Mesothelial cell of epicardium (in vitro differentiated cells): ENCODE results near the gene RBM19. TPM values are rescaled to one million over a fixed set of nuclear protein-coding genes. Genes with fewer than 3 reads are reported as not detected.

Experiments used
- DNase-seq, 2 experiments: peaks; one replicate each; pipeline ENCODE4 v3.0.0; 2021; ENCODE audit warnings: low spot score in 2 of 2; ENCODE audit not compliant: unreplicated experiment in 2 of 2
- H3K27ac Mint-ChIP-seq: 2 replicates; pipeline ENCODE4 v1.8.0; 2021; ENCODE audit warnings: mixed read lengths
- H3K27me3 Mint-ChIP-seq: 2 replicates; pipeline ENCODE4 v1.8.0; 2021; ENCODE audit warnings: low read depth, mixed read lengths
- H3K36me3 Mint-ChIP-seq: 2 replicates; pipeline ENCODE4 v1.8.0; 2021; ENCODE audit warnings: mixed read lengths
- H3K4me1 Mint-ChIP-seq: 2 replicates; pipeline ENCODE4 v1.8.0; 2021; ENCODE audit warnings: mixed read lengths
- H3K4me3 Mint-ChIP-seq: 2 replicates; pipeline ENCODE4 v1.8.0; 2021; ENCODE audit warnings: mild to moderate bottlenecking, moderate library complexity, mixed read lengths
- H3K9me3 Mint-ChIP-seq: 2 replicates; pipeline ENCODE4 v1.8.0; 2021; ENCODE audit warnings: mixed read lengths
- CTCF ChIP-seq: fragments of 200-600 bp; sonication (generic); IDR thresholded peaks from one replicate; pipeline ENCODE4 v1.5.0; 2021; ENCODE audit warnings: antibody characterized with exemption; ENCODE audit not compliant: unreplicated experiment
- total RNA-seq: library from RNA; stranded (reverse); gene quantifications from 3 replicates; pipeline ENCODE4 v1.2.1, GENCODE V29; 2021

Gene RBM19
- total RNA-seq, 1 donor from 2014 or later, result 43.4 TPM

GRCh38 chr12:113980054-113980453 lies 13.9 kb upstream of the RBM19 start:
- peaks cover 1% of the 10 kb centered on the region for H3K4me1 Mint-ChIP-seq
- no peak for TF ChIP-seq CTCF
- H3K27ac Mint-ChIP-seq, result no peak overlapping the region
- peaks cover 45% of the 10 kb centered on the region for H3K27me3 Mint-ChIP-seq
- H3K4me3 Mint-ChIP-seq, result no peak overlapping the region
- H3K9me3 Mint-ChIP-seq, result no peaks in the 10 kb centered on the region
- H3K36me3 Mint-ChIP-seq, result no peaks in the 10 kb centered on the region
- no peak for DNase-seq

DNA sequence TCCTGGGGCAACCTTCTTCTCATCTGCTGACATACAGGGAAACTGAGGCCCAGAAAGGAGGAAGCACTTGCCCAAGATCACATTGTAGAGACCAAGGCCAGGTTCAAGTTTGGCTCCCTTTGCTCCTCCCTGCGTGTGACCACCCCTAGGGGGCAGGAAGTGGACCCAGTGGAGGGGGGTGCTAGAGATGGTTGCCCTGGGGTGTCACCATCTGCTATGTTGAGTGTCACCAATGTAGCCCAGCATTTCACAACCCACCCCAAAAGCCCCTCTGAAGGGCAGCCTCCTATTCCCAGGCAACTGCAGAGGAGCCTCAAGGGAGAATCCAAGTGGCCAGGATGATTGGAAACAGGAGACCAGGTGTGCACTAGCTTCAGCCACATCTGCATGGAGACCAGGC lies 12.0 kb upstream of the RBM19 start:
- H3K4me3 Mint-ChIP-seq, result no peak overlapping the region

DNA sequence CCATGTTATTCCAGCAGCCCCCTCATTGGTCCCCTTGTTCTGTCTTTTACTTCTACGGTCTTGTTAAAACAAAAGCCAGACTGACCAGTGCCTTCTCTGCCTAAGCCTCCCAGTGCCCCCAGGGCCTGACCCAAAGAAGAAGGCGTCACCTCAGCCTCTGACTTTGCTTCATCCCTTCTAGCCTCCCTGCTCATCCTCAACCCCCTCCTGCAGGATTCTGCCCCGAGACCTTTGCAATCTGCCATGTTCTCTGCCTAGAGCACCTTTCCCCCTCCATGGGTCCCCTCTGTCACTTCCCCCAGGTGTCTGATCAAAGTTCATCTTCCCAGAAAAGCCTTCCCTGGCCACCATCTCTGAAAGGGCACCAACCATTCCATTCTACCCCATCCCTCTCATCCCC lies 7.9 kb upstream of the RBM19 start:
- Mint-ChIP-seq H3K4me3 (no peak overlapping the region), H3K9me3 (no peaks in the 10 kb centered on the region), H3K36me3 (no peaks in the 10 kb centered on the region), H3K27ac (no peak overlapping the region), H3K27me3 (peaks cover 74% of the 10 kb centered on the region), H3K4me1 (no peaks in the 10 kb centered on the region)
- TF ChIP-seq CTCF, result no peak
- DNase-seq, result no peak

More for the DNA sequence above, 12.0 kb upstream of the RBM19 start:
- Mint-ChIP-seq H3K27me3 (peaks cover 54% of the 10 kb centered on the region), H3K36me3 (no peaks in the 10 kb centered on the region), H3K9me3 (no peaks in the 10 kb centered on the region), H3K27ac (no peak overlapping the region), H3K4me1 (peaks cover 1% of the 10 kb centered on the region)
- TF ChIP-seq CTCF, result no peak
- no peak for DNase-seq

- Mint-ChIP-seq H3K4me1 (no peaks in the 10 kb centered on the region), H3K27me3 (peaks cover 73% of the 10 kb centered on the region), H3K36me3 (no peaks in the 10 kb centered on the region), H3K9me3 (no peaks in the 10 kb centered on the region), H3K4me3 (no peak overlapping the region), H3K27ac (no peak overlapping the region)
- DNase-seq, result no peak
- no peak for TF ChIP-seq CTCF
Measured at GRCh38 chr12:113973109-113973904, 7.2 kb upstream of the RBM19 start.

DNA sequence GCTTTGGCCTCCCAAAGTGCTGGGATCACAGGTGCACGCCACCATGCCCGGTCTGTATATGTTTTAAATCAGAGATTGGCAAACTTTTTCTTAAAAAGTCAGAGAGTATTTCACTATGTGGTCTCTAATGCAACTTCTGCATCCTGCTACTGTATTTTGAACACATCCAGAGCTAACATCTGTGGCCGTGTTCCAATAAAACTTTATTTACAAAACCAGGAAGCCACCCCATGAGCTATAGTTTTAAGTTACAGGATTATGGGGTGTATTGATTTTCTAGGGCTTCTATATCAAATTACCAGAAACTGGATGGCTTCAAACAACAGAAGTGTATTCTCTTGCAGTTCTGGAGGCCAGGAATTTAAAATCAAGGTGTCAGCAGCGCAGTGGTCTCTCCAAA lies 5.3 kb upstream of the RBM19 start:
- Mint-ChIP-seq H3K4me3 (no peak overlapping the region), H3K4me1 (peaks cover 9% of the 10 kb centered on the region), H3K9me3 (no peaks in the 10 kb centered on the region), H3K27me3 (peaks cover 66% of the 10 kb centered on the region), H3K27ac (no peak overlapping the region), H3K36me3 (no peaks in the 10 kb centered on the region)
- no peak for DNase-seq
- TF ChIP-seq CTCF, result no peak

GRCh38 chr12:113970211-113970610 lies 4.1 kb upstream of the RBM19 start:
- no peak for DNase-seq
- no peak for TF ChIP-seq CTCF
- Mint-ChIP-seq H3K36me3 (no peaks in the 10 kb centered on the region), H3K27me3 (peaks cover 58% of the 10 kb centered on the region), H3K27ac (no peak overlapping the region), H3K4me1 (peaks cover 17% of the 10 kb centered on the region), H3K9me3 (no peaks in the 10 kb centered on the region), H3K4me3 (no peak overlapping the region)
